MM.1S (cell line): ENCODE data around the gene CANT1.

Experiments used
- EZH2 ChIP-seq: fragments of 300-600 bp; sonication (generic); optimal IDR thresholded peaks from 2 replicates; pipeline ENCODE3; 2017; ENCODE audit warnings: low read depth, mild to moderate bottlenecking, antibody characterized with exemption, low read length, mixed read lengths
- TF ChIP-seq, protein P1 (sequence below): fragments of 300-600 bp; sonication (generic); IDR thresholded peaks from 2 replicates; pipeline ENCODE4 v1.5.1; 2016; ENCODE audit warnings: antibody characterized with exemption, low read length, mixed read lengths

DNA sequence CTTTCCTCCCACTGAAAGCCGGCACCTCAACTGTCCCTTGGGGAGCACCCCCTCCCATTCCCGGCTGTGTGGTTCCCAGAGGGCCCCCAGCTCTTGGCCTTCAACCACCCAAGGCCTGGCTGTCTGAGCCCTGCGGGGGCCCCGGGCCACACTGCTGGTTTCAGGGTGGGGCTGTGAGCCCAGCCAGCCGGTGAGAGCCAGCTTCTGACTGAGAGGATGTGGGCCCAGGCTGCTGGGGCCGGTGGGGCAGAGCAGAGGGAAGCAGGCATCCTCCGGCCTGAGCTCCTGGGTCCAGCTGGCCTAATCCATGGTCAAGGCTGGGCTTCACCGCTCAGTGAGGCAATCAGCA is 29.0 kb downstream of the CANT1 start:
- TF ChIP-seq, protein P1, sequence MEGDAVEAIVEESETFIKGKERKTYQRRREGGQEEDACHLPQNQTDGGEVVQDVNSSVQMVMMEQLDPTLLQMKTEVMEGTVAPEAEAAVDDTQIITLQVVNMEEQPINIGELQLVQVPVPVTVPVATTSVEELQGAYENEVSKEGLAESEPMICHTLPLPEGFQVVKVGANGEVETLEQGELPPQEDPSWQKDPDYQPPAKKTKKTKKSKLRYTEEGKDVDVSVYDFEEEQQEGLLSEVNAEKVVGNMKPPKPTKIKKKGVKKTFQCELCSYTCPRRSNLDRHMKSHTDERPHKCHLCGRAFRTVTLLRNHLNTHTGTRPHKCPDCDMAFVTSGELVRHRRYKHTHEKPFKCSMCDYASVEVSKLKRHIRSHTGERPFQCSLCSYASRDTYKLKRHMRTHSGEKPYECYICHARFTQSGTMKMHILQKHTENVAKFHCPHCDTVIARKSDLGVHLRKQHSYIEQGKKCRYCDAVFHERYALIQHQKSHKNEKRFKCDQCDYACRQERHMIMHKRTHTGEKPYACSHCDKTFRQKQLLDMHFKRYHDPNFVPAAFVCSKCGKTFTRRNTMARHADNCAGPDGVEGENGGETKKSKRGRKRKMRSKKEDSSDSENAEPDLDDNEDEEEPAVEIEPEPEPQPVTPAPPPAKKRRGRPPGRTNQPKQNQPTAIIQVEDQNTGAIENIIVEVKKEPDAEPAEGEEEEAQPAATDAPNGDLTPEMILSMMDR, result no peak
- no peak for TF ChIP-seq EZH2
